Natural killer cell treated with Interleukin-12 subunit alpha and Interleukin-12 subunit beta and Interleukin-15 and Interleukin-18, amount 100 ng/mL, for 72 hours (primary cell): Measurements from ENCODE around the gene KAT6B. TPM values are rescaled to one million over a fixed set of nuclear protein-coding genes. Genes with fewer than 3 reads are reported as not detected.

ENCODE experiments used
- ATAC-seq, 2 donors: fragments of 150-1000 bp; cut with Tn5 transposase in 1 of 2; sonication (Bioruptor Pico), chemical (Tn5 transposase) in 1 of 2; 2 replicates each; pipeline ENCODE4 v1.10.0; 2021
- DNase-seq: peaks from one replicate; pipeline ENCODE4 v3.0.0; 2022; ENCODE audit warnings: low spot score
- H3K27ac Mint-ChIP-seq, 2 donors: 1 replicate in 1 of 2; 2 replicates in 1 of 2; pipeline ENCODE4 v1.8.0; 2022; ENCODE audit warnings: mixed read lengths in 2 of 2, mild to moderate bottlenecking in 1 of 2, moderate library complexity in 1 of 2
- H3K27me3 Mint-ChIP-seq, 2 donors: 1 replicate in 1 of 2; 2 replicates in 1 of 2; pipeline ENCODE4 v1.8.0; 2022; ENCODE audit warnings: mixed read lengths in 2 of 2
- H3K36me3 Mint-ChIP-seq: one replicate; pipeline ENCODE4 v1.8.0; 2022; ENCODE audit warnings: mixed read lengths
- H3K4me1 Mint-ChIP-seq, 2 donors: 1 replicate in 1 of 2; 2 replicates in 1 of 2; pipeline ENCODE4 v1.8.0; 2022; ENCODE audit warnings: low read depth in 2 of 2, mixed read lengths in 2 of 2, mild to moderate bottlenecking in 1 of 2
- H3K4me3 Mint-ChIP-seq: one replicate; pipeline ENCODE4 v1.8.0; 2022; ENCODE audit warnings: mixed read lengths
- H3K9me3 Mint-ChIP-seq: 2 replicates; pipeline ENCODE4 v1.8.0; 2022; ENCODE audit warnings: mixed read lengths
- total RNA-seq, 2 donors: library from RNA; stranded (reverse); gene quantifications; one replicate each; pipeline ENCODE4 v1.2.3, GENCODE V29; 2022

KAT6B gene
- total RNA-seq, 2 donors from 2014 or later = 26.7 to 27.9 TPM

DNA sequence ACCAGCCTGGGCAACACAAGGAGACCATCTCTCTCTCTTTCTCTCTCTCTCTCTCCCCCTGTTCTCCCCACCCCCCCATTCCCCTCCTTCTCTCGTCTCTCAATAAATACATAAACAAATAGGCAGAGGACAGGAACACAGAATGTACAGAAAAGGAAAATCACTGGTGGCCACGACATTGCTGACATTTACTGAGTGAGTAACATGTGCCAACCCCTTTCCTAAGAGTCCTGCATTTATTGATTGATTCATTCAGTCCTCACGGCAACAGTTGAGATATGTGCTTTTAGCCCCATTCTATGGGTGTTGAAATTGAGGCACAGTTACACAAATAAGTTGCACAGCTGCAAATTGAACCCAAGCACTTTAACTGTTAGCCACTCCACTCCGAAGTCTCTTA lies 170.8 kb downstream of the KAT6B start:
- H3K4me3 Mint-ChIP-seq = no peak overlapping the region
- no peaks in the 10 kb centered on the region for H3K27me3 Mint-ChIP-seq
- no peak overlapping the region for H3K27ac Mint-ChIP-seq
- H3K9me3 Mint-ChIP-seq = no peaks in the 10 kb centered on the region
- no peak for DNase-seq
- ATAC-seq = no peak
- H3K4me1 Mint-ChIP-seq = peaks cover 26 to 36% of the 10 kb centered on the region in 2 donors
- peaks cover 6% of the 10 kb centered on the region for H3K36me3 Mint-ChIP-seq

GRCh38 chr10:75000748-75001321 lies 174.4 kb downstream of the KAT6B start:
- Mint-ChIP-seq H3K27ac (peak overlapping the region in 1 of 2 donors; percentile 78), H3K4me3 (peak overlapping the region; percentile 44), H3K4me1 (peaks cover 17 to 23% of the 10 kb centered on the region in 2 donors), H3K36me3 (peaks cover 3% of the 10 kb centered on the region), H3K9me3 (no peaks in the 10 kb centered on the region), H3K27me3 (no peaks in the 10 kb centered on the region)
- DNase-seq (no peak), ATAC-seq (no peak)

GRCh38 chr10:75001715-75002350 lies 175.4 kb downstream of the KAT6B start:
- Mint-ChIP-seq H3K4me3 (no peak overlapping the region), H3K9me3 (no peaks in the 10 kb centered on the region), H3K36me3 (peaks cover 4% of the 10 kb centered on the region), H3K4me1 (peaks cover 14 to 21% of the 10 kb centered on the region in 2 donors), H3K27ac (peak overlapping the region in 1 of 2 donors; percentile 4), H3K27me3 (no peaks in the 10 kb centered on the region)
- ATAC-seq (no peak), DNase-seq (no peak)

DNA sequence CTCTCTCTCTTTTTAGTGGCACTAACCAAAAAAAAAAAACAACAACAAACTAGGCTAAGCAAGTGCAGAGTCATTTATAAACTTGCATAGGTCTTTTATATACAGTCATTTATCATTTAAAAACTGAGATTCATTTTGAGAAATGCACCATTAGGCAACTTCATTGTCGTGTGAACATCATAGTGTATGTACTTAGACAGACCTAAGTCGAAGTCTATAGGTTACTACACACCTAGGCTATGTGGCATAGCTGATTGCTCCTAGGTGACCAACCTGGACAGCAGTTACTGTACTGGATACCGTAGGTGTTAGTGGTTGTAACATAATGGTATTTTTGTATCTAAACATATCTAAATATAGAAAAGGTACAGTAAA lies 175.9 kb downstream of the KAT6B start:
- Mint-ChIP-seq H3K27me3 (no peaks in the 10 kb centered on the region), H3K4me3 (no peak overlapping the region), H3K36me3 (peaks cover 4% of the 10 kb centered on the region), H3K9me3 (no peaks in the 10 kb centered on the region), H3K4me1 (peaks cover 18 to 26% of the 10 kb centered on the region in 2 donors), H3K27ac (peak overlapping the region in 1 of 2 donors; percentile 4)
- ATAC-seq (peak in 1 of 2 donors; percentile 52), DNase-seq (no peak)

- Mint-ChIP-seq H3K9me3 (no peaks in the 10 kb centered on the region), H3K4me3 (no peak overlapping the region), H3K27ac (peak overlapping the region in 1 of 2 donors; percentile 4), H3K27me3 (no peaks in the 10 kb centered on the region), H3K4me1 (peaks cover 24 to 33% of the 10 kb centered on the region in 2 donors), H3K36me3 (peaks cover 4% of the 10 kb centered on the region)
- ATAC-seq = no peak
- DNase-seq = no peak
These were observed 176.7 kb downstream of the KAT6B start for GRCh38 chr10:75002967-75003594.

DNA sequence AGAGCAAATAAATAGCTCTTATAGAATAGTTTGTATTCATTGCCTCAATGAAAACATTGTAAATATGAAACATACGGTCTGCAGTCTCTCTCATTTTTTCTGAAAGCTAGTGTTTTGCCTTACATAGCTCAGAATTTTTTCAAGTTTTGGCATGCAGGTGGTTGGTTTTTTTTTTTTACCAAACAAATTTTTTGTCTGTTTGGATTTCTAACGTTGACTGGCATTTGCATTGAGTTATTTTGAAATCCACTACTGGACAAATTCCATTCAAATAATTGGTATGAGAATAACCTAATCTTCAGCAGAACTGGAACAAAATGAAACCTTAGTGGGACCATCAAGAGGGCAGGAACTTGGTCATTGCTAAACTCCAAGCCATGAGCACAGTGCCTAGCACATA lies 177.5 kb downstream of the KAT6B start:
- ATAC-seq (no peak), DNase-seq (no peak)
- Mint-ChIP-seq H3K4me3 (no peak overlapping the region), H3K27ac (no peak overlapping the region), H3K9me3 (no peaks in the 10 kb centered on the region), H3K36me3 (peaks cover 4% of the 10 kb centered on the region), H3K4me1 (peaks cover 28 to 39% of the 10 kb centered on the region in 2 donors), H3K27me3 (no peaks in the 10 kb centered on the region)

DNA sequence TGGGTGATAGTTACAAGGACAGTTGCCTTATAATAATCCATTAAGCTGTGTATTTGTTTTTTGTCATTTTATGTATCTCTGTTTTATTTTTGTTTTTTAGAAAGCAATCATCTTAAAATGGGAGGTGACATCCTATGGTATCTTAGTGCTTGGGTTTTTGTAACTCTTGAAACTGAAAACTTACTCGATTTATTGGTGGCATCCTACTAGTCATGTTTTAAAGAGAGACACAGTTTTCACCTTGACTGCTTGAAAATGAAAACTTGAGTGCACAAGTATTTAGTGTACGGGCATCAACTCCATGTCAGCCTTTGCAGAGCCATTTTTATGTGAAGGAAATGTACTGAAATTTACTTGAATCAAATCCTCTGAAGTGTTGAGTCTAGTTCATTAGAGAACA lies 181.2 kb downstream of the KAT6B start:
- no peak for ATAC-seq
- Mint-ChIP-seq H3K4me1 (peaks cover 35 to 36% of the 10 kb centered on the region in 2 donors), H3K27ac (peak overlapping the region; percentile 85 to 88), H3K27me3 (no peaks in the 10 kb centered on the region), H3K4me3 (peak overlapping the region; percentile 91), H3K9me3 (no peaks in the 10 kb centered on the region), H3K36me3 (peaks cover 4% of the 10 kb centered on the region)
- DNase-seq = no peak

GRCh38 chr10:75008952-75009351 lies 182.6 kb downstream of the KAT6B start:
- Mint-ChIP-seq H3K4me1 (peaks cover 48 to 49% of the 10 kb centered on the region in 2 donors), H3K36me3 (peaks cover 4% of the 10 kb centered on the region)
- DNase-seq = no peak

GRCh38 chr10:75009426-75009825 lies 183.0 kb downstream of the KAT6B start:
- DNase-seq (no peak), ATAC-seq (no peak)
- Mint-ChIP-seq H3K36me3 (peaks cover 4% of the 10 kb centered on the region), H3K27me3 (no peaks in the 10 kb centered on the region), H3K4me1 (peaks cover 51 to 53% of the 10 kb centered on the region in 2 donors), H3K4me3 (peak overlapping the region; percentile 60), H3K9me3 (no peaks in the 10 kb centered on the region), H3K27ac (peak overlapping the region; percentile 85 to 88)

More at GRCh38 chr10:75008952-75009351, 182.6 kb downstream of the KAT6B start:
- Mint-ChIP-seq H3K4me3 (peak overlapping the region; percentile 60), H3K9me3 (no peaks in the 10 kb centered on the region), H3K27me3 (no peaks in the 10 kb centered on the region), H3K27ac (peak overlapping the region; percentile 85 to 88)
- no peak for ATAC-seq

DNA sequence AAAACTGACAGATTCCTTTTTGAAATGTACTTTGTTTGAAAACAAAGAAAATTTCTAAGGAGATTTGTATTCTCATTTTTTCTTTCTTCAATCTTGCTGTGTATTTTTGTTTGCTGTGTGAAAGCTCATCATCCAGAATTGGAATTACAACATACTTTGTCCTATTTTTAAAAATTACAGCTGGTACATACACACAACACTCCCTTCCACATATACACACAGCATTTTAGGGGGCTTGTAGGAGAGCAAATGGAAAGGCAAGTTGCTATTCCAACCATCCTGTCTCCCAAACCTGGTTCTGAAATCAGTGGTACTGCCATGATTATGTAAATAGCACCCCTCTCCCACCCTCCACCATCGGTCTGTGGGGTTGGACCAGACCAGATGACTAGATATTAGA lies 184.0 kb downstream of the KAT6B start:
- Mint-ChIP-seq H3K4me1 (peaks cover 58 to 62% of the 10 kb centered on the region in 2 donors), H3K27me3 (no peaks in the 10 kb centered on the region), H3K4me3 (no peak overlapping the region), H3K27ac (peak overlapping the region in 1 of 2 donors; percentile 88), H3K36me3 (peaks cover 4% of the 10 kb centered on the region), H3K9me3 (no peaks in the 10 kb centered on the region)
- no peak for ATAC-seq
- no peak for DNase-seq

GRCh38 chr10:75011221-75011620 lies 184.8 kb downstream of the KAT6B start:
- H3K4me3 Mint-ChIP-seq = no peak overlapping the region
- H3K36me3 Mint-ChIP-seq = no peaks in the 10 kb centered on the region
- no peaks in the 10 kb centered on the region for H3K27me3 Mint-ChIP-seq
- H3K9me3 Mint-ChIP-seq = no peaks in the 10 kb centered on the region
- no peak for ATAC-seq
- DNase-seq = no peak
- H3K27ac Mint-ChIP-seq = no peak overlapping the region
- H3K4me1 Mint-ChIP-seq = peaks cover 67 to 69% of the 10 kb centered on the region in 2 donors

- peak overlapping the region; percentile 86 to 97 for H3K27ac Mint-ChIP-seq
- H3K27me3 Mint-ChIP-seq = no peaks in the 10 kb centered on the region
- ATAC-seq (peak in 1 of 2 donors; percentile 50), DNase-seq (no peak)
- H3K4me1 Mint-ChIP-seq = peaks cover 64 to 66% of the 10 kb centered on the region in 2 donors
- H3K9me3 Mint-ChIP-seq = no peaks in the 10 kb centered on the region
- no peak overlapping the region for H3K4me3 Mint-ChIP-seq
- H3K36me3 Mint-ChIP-seq = no peaks in the 10 kb centered on the region
These were observed 186.1 kb downstream of the KAT6B start for GRCh38 chr10:75012471-75012870.

DNA sequence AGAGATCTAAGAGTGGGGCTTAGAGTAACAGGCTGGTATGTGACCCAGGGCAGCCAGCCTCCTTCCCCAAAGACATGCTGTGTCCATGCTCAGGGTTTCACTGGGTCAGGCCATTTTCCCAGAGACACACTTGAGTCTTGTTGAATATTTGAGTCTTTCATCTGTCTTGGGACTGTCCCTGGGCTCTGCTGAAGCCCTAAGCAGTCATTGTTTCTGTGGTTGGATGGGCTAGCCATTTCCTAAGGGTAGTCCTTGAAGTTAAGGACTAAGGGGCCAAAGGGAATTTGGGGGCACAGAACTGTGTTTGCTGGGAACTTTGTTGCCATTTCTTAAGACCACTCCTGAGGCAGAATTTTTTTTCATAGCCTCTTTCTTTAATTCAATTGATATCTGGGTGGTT lies 186.6 kb downstream of the KAT6B start:
- Mint-ChIP-seq H3K4me3 (peak overlapping the region; percentile 90), H3K36me3 (no peaks in the 10 kb centered on the region), H3K27me3 (no peaks in the 10 kb centered on the region), H3K4me1 (peaks cover 61 to 64% of the 10 kb centered on the region in 2 donors), H3K27ac (peak overlapping the region; percentile 86 to 97), H3K9me3 (no peaks in the 10 kb centered on the region)
- ATAC-seq = no peak
- no peak for DNase-seq

DNA sequence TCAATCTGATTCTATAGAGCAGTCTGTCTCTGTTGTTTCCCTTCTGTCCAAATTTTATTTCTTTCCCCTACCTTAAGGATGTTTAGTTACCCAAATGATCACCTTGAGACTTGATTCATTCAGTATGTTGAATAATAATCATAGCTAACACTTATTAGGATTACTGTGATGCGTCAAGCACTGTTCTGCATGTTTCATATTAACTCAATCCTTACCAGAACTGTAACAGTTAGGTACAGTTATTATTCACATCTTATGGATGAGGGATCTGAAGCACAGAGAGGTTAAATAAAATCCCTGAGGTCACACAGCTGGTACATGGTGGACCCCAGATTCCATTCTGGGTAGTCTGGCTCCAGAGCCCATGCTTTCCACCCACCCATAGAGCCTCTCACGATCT lies 187.1 kb downstream of the KAT6B start:
- H3K27ac Mint-ChIP-seq = peak overlapping the region; percentile 86 to 97
- peak overlapping the region; percentile 90 for H3K4me3 Mint-ChIP-seq
- DNase-seq = no peak
- H3K4me1 Mint-ChIP-seq = peaks cover 57 to 64% of the 10 kb centered on the region in 2 donors
- no peaks in the 10 kb centered on the region for H3K9me3 Mint-ChIP-seq
- ATAC-seq = peak in 1 of 2 donors; percentile 61
- H3K27me3 Mint-ChIP-seq = no peaks in the 10 kb centered on the region
- H3K36me3 Mint-ChIP-seq = no peaks in the 10 kb centered on the region
